HG02763 (cell line): ENCODE results near the gene TTC16.

Experiments used
- ATAC-seq: cut with Tn5 transposase; IDR thresholded peaks from one replicate; pipeline ENCODE4 v1.9.1; 2021; ENCODE audit warnings: mild to moderate bottlenecking, moderate library complexity; ENCODE audit not compliant: unreplicated experiment

Gene TTC16

GRCh38 chr9:127716412-127716811 is 533 bp downstream of the TTC16 start:
- ATAC-seq = no peak

DNA sequence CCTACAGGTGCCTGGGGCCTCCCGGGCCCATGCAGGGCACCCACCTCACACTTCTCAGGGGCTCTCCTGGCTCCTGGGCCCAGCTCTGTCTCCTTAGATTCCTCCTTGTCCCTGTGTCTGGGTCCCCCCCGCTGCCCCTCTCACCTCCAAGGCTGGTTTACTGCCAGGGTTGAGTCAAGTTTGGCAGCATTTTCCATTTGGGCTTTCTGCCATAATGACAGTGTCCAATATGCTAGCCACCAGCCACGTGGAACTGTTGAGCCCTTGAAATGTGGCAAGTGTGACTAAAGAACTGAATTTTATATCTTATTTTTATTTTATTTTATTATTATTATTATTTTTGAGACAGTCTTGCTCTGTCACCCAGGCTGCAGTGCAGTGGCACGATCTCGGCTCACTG is 1.9 kb downstream of the TTC16 start:
- ATAC-seq = no peak

DNA sequence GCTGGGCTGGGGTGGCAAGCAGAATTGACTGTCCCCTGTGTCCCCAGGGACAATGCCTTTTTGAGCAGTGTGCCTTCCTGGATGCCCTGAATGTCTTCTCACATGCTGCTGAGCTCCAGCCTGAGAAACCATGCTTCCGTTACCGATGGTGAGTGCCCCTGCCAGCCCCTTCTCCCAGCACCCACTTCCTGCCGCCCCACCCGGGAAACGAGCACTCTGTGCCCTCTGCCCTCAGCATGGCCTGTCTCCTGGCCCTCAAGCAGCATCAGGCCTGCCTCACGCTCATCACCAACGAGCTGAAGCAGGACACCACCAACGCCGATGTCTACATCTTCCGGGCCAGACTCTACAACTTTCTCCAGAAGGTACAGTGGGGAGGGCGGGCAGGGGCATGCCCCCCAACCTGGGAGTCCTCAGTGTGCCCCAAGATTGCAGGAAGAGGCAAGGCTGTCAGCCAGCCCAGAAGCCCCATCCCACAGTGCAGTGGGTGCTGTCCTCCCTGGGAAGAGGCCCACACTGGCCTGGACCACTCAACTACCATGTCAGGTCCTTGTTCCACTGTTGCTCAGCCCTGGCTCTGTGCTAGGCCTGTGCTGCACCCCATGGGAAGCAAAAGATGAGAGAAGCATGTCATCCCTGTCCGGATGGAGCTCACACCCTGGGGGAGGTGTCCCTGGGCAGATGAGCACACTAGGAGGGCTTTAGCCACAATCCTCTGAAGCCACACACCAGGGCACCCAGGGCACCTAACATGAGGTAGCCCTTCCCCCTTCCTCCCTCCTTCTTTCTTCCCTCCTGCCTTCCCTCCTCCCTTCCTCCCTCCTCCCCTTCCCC is 4.4 kb downstream of the TTC16 start:
- no peak for ATAC-seq

DNA sequence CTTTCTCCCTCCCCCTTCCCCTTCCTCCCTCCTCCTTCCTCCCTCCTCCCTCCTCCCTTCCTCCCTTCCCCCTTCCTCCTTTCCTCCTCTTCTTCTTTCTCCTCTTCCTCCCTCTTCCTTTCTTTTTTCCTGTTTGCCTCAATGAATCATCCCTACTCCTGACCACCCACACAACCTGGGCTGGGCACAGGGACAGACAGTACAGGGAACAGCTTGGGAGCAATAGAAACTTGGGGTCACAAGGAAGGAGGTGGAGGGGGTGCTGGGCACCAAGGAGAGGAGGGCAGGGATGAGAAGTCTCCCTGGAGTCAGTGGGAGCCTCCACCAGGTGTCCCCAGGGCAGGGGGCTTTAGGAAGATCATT is 5.0 kb downstream of the TTC16 start:
- no peak for ATAC-seq

DNA sequence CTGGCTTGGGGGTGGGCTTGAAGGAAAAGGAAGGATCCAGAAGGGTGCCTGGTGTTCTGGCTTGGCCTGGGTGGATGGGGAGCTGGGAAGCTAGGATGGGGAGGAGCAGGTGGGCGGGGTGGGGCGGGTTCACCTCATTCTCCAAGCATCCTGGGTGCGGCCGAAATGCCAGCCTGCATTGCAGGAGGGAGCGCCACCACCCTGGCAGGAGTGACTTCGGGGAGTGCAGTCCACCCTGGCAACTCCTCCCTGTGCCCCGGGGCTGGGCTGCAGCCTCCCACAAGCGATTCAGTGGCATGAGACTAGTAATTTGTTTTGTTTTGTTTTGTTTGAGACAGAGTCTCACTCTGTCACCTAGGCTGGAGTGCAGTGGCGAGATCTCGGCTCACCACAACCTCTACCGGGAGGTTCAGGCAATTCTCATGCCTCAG is 5.5 kb downstream of the TTC16 start:
- ATAC-seq = no peak

DNA sequence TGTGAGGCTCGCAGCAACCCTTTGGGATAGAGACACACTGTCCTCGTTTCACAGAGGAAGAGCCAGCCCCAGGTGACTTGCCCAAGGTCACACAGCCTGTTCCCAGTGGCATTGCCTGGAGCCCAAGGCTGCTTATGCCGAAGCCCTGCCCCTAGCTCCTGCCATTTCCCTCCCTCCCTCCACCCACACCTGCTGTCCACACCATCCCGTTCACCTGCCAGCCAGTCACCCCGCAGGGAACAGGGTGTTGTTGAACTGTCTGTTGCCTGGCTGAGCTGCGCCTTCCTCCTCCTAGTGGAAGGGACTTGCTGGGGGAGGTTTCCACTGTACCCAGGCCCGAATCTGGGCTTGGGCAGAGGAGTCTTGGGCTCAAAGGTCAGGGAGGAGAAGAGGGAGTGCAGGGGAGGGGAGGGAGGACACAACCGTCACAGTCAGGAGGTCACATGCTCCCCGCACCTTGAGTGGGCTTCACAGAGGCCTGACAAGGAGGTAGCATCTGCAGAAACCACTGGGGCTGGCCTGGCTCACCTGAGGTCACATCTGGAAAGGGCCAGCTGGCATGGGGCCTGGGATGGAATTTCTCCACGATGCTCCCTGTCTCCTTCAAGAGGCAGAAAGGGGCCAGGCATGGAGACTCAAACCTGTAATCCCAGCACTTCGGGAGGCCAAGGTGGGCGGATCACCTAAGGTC is 6.3 kb downstream of the TTC16 start:
- no peak for ATAC-seq

- no peak for ATAC-seq
These were observed 7.1 kb downstream of the TTC16 start for GRCh38 chr9:127723013-127723412.

- no peak for ATAC-seq
These were observed 7.6 kb downstream of the TTC16 start for GRCh38 chr9:127723444-127723843.

GRCh38 chr9:127724012-127724411 is 8.1 kb downstream of the TTC16 start:
- no peak for ATAC-seq

DNA sequence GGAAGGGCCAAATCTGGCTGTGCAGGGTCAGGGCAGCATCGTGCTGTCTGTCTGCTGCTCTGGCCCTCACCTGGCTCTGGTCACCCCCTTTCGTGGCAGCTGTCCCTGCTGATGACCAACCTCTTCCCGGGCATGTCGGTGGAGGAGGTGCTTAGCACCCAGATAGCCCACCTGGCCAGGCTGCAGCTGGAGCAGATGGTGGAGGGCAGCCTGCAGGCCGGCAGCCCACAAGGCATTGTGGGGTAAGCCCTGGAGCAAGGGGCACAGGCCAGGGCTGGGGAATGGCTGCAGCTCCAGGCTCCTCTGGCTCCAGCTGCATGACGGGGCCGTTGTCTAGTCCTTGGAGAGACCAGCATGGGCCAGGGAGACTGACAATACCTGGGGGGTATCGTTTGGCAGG is 11.0 kb downstream of the TTC16 start:
- ATAC-seq = no peak

DNA sequence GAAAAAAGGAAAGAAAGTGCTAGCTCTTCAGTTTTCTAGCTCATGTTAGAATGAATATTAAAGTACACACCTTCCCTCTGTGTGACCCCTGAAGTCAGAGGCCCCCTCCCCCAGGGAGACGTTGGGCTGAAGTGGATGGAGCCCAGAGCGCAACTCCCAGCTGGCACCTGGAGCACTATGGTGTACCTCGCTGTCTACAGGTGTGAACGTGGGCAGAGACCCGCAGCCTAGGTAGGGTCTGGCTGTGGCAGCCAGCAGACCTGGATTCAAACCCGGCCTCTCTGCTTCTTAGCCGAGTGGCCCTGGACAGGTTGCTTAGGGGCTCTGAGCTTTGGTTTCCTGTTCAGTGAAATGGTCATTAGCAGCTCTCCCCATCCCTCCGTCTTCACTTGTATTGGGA is 12.9 kb downstream of the TTC16 start:
- ATAC-seq = no peak

DNA sequence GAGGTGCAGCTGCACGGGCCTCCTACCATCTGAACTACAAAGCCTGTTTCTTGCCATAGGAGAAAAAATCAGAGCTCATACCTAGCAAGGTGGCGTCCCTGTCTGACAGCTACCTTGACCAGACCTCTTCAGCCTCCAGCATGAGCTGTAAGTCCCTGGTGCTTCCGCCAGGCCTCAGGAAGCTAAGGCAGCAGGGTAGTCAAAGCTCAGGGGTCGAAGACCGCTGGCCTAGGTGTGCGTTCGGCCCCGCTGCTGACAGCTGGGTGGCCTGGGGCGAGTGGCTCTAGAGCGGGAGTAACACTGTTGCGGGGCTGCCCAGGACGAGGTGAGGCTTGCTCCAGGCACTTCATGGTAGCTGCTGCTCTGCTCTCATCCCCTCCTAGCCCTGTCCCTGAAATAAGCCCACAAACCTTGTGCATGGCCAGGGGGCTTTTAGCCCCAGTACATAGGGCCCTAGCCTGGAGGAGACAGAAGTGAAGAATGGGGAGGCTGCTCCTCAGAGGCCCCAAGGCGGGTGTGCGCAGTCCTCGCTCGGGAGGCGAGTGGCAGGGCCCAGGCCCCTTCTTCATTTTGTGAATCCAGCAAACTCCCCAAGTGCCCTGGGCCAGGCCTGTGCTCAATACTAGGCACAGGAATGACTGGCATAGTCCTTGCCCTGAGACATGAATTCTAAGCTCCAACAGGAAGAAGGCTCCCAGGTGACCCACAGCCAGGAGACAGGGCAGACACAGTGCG is 13.8 kb downstream of the TTC16 start:
- ATAC-seq = no peak

- ATAC-seq = no peak
These were observed 14.4 kb downstream of the TTC16 start for GRCh38 chr9:127730262-127730661.

- ATAC-seq = no peak
These were observed 15.0 kb downstream of the TTC16 start for GRCh38 chr9:127730799-127731410.

DNA sequence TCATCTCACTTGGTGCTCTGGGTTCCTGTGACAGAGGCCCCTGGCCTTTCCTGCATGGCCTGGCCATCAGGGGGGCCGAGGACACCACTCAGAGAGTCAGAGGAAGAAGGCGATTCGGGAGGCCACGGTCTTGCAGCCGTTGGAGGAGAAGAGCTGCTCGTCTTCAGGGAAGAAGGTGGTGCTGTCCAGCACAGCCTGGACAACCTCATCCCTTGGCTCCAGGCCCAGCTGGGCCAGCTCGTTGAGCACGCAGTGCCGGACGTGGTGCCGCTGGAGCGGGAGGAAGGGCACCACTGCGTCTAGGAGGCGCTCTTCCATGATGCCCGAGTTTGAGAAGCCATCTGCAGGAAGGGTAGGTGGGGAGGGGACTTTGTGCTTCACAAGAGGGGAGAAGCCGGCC is 16.1 kb downstream of the TTC16 start:
- no peak for ATAC-seq

- no peak for ATAC-seq
These were observed 16.6 kb downstream of the TTC16 start for GRCh38 chr9:127732444-127732843.

- no peak for ATAC-seq
These were observed 17.7 kb downstream of the TTC16 start for GRCh38 chr9:127733614-127734013.

DNA sequence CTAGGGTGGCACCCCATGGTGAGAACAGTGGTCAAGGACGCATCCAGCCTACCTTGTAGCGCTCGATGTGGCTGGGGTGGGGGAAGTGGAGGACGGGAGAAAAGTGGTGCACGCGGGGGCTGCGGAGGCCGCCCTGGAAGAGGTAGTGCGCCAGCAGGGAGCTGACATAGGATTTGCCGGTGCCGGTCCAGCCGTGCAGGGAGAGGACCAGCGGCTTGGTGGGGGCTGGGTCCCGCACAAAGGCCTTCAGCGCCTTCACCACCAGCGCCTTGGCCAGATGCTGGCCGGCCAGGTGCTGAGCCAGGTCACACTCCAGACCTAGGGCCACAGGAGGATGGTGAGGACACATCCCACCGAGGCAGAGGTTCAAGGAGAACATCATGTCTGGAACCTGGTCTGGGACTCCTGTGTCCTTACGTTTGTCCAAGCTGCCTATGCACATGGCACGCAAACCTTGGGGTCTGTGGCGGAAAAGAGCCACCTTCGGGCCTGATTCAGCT is 18.4 kb downstream of the TTC16 start:
- ATAC-seq = no peak

- ATAC-seq = peak; percentile 87
These were observed 19.1 kb downstream of the TTC16 start, which contains the start of gene TOR2A for GRCh38 chr9:127734747-127735529. TOR2A (minus strand) TSS chr9:127735294; CDS start chr9:127735270, 24 bp downstream.

- no peak for ATAC-seq
These were observed 19.8 kb downstream of the TTC16 start for GRCh38 chr9:127735530-127736185.
